ENCODE measurements around the gene USP32.
"Not testable (repeated sequence)": the region's sequence is repeated elsewhere in the genome, so short reads cannot be mapped to it uniquely, and the experiment has no call there.

USP32 gene

DNA sequence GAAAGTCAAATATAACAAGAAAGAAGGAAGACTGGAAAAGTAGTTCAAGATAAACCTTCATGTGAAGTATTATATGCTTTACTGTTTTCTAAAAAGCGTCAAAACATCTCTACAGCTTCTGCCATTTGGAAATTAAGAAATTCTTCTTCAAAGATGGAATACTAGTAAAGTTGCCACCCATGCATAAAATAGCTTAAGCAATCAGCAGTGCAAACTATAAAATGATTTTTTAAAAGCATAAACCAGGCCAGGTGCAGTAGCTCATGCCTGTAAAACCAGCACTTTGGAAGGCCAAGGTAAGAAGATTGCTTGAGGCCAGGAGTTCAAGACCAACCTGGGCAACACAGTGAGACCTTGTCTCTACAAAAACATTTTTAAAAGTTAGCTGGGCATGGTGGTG is 68.2 kb downstream of the USP32 start:
- H3K4me3 ChIP-seq (ENCODE audit: low read depth in 1 of 2, low read length in 2 of 2), result no peak overlapping the region
- H3K27me3 ChIP-seq (ENCODE audit: control insufficient read depth in 1 of 2, insufficient read depth in 2 of 2, low read length in 2 of 2), result no peaks in the 10 kb centered on the region
- no peaks in the 10 kb centered on the region for H3K36me3 ChIP-seq (ENCODE audit: control insufficient read depth in 1 of 2, insufficient read depth in 2 of 2, low read length in 2 of 2)
- H3K9ac ChIP-seq (ENCODE audit: low read depth in 1 of 2, low read length in 2 of 2), result no peak overlapping the region
- H3K4me1 ChIP-seq (ENCODE audit: control insufficient read depth in 1 of 2, insufficient read depth in 2 of 2, low read length in 2 of 2), result no peaks in the 10 kb centered on the region
- H3K9me3 ChIP-seq (ENCODE audit: control insufficient read depth in 1 of 2, low read length in 2 of 2), result no peaks in the 10 kb centered on the region
- H3K27ac ChIP-seq (ENCODE audit: low read depth, low read length), result no peak overlapping the region

DNA sequence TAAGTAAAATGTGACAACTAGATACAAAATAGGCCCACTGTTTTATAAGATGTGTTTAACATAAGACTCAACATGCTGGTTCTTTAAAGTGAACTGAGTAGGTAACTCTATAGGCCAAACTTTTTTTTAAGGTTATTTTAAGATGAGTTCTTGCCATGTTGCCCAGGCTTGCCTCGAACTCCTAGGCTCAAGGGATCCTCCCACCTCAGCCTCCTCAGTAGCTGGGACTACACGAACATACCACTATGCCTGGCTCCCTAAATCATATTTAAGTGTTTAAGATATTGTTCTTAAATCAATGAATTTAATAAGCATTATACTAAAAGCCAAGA is 69.9 kb downstream of the USP32 start:
- Histone ChIP-seq H3K27me3 (ENCODE audit: control insufficient read depth in 1 of 2, insufficient read depth in 2 of 2, low read length in 2 of 2) (no peaks in the 10 kb centered on the region), H3K4me1 (ENCODE audit: control insufficient read depth in 1 of 2, insufficient read depth in 2 of 2, low read length in 2 of 2) (no peaks in the 10 kb centered on the region), H3K9ac (ENCODE audit: low read depth in 1 of 2, low read length in 2 of 2) (no peak overlapping the region), H3K9me3 (ENCODE audit: control insufficient read depth in 1 of 2, low read length in 2 of 2) (no peaks in the 10 kb centered on the region), H3K4me3 (ENCODE audit: low read depth in 1 of 2, low read length in 2 of 2) (no peak overlapping the region), H3K36me3 (ENCODE audit: control insufficient read depth in 1 of 2, insufficient read depth in 2 of 2, low read length in 2 of 2) (no peaks in the 10 kb centered on the region), H3K27ac (ENCODE audit: low read depth, low read length) (no peak overlapping the region)

DNA sequence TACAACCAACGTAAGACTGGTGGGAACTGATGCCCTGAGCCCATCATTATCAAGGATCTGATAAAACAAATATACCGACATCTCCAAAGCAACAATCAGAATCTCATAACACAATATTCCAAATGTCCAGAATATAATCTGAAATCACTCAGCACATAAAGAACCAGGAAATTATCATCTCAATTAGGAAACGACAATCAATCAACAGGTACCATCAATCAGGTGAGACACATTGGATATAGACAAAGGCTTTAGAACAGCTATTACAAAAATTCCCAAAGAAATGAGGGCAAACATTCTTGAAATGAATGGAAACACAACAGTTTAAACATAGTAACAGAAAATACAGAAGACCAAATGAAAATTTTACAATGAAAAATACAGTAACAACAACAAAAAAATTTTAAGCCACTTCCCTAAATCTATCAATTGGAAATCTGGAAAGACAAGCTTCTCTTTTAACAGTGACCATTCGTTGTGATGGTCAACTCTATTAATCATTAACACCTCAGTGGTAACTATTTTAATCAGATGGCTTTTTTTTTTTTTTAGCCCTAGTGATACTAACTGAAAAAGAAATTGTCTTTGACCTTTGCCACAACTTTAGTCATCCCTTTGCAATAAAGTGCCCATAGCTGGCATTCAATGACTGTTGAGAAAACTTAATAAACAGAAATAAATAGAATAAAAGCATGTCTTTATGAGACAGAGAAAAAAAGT is 70.4 kb downstream of the USP32 start:
- Histone ChIP-seq H3K4me3 (ENCODE audit: low read depth in 1 of 2, low read length in 2 of 2) (no peak overlapping the region), H3K36me3 (ENCODE audit: control insufficient read depth in 1 of 2, insufficient read depth in 2 of 2, low read length in 2 of 2) (no peaks in the 10 kb centered on the region), H3K9ac (ENCODE audit: low read depth in 1 of 2, low read length in 2 of 2) (no peak overlapping the region), H3K4me1 (ENCODE audit: control insufficient read depth in 1 of 2, insufficient read depth in 2 of 2, low read length in 2 of 2) (no peaks in the 10 kb centered on the region), H3K27ac (ENCODE audit: low read depth, low read length) (no peak overlapping the region), H3K27me3 (ENCODE audit: control insufficient read depth in 1 of 2, insufficient read depth in 2 of 2, low read length in 2 of 2) (no peaks in the 10 kb centered on the region), H3K9me3 (ENCODE audit: control insufficient read depth in 1 of 2, low read length in 2 of 2) (no peaks in the 10 kb centered on the region)

DNA sequence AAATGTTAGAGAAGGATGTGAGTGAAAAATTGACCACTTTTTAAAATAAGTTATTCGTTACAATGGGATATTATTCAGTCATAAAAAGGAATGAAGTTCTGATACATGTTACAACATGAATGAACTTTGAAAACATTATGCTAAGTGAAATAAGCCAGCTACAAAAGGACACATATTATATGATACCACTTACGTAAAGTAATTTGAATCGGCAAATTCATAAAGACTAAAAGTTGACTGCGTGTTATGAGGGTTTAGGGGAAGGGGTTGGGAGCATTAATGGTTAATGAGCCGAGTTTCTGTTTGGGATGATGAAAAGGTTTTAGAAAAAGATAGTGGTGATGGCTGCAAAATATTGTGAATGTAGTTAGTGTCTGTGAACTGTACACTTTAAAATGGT is 73.1 kb downstream of the USP32 start:
- Histone ChIP-seq H3K36me3 (ENCODE audit: control insufficient read depth in 1 of 2, insufficient read depth in 2 of 2, low read length in 2 of 2) (no peaks in the 10 kb centered on the region), H3K4me1 (ENCODE audit: control insufficient read depth in 1 of 2, insufficient read depth in 2 of 2, low read length in 2 of 2) (no peaks in the 10 kb centered on the region), H3K27me3 (ENCODE audit: control insufficient read depth in 1 of 2, insufficient read depth in 2 of 2, low read length in 2 of 2) (no peaks in the 10 kb centered on the region), H3K9me3 (ENCODE audit: control insufficient read depth in 1 of 2, low read length in 2 of 2) (no peaks in the 10 kb centered on the region), H3K27ac (ENCODE audit: low read depth, low read length) (no peak overlapping the region), H3K9ac (ENCODE audit: low read depth in 1 of 2, low read length in 2 of 2) (no peak overlapping the region), H3K4me3 (ENCODE audit: low read depth in 1 of 2, low read length in 2 of 2) (no peak overlapping the region)

DNA sequence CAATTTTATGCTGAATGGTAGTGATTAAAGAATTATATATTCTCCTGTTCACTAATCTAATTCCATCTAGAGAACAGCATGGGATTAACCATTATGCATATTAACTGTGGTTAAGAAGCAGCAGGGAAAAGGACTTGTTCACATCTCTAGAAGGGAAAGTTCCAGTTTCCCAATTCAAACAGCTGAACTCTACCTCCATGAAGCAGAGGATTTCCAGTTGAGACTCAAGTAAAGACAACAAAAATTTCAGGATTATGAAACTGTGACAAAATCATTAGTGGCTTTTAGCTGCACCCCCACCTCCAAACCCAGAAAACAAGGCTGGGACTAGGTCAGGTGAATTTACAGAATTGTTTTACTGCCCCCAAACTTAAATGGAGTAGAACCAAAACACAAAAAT is 73.6 kb downstream of the USP32 start:
- no peaks in the 10 kb centered on the region for H3K27me3 ChIP-seq (ENCODE audit: control insufficient read depth in 1 of 2, insufficient read depth in 2 of 2, low read length in 2 of 2)
- H3K9me3 ChIP-seq (ENCODE audit: control insufficient read depth in 1 of 2, low read length in 2 of 2), result no peaks in the 10 kb centered on the region
- no peak overlapping the region for H3K9ac ChIP-seq (ENCODE audit: low read depth in 1 of 2, low read length in 2 of 2)
- H3K4me3 ChIP-seq (ENCODE audit: low read depth in 1 of 2, low read length in 2 of 2), result no peak overlapping the region
- H3K36me3 ChIP-seq (ENCODE audit: control insufficient read depth in 1 of 2, insufficient read depth in 2 of 2, low read length in 2 of 2), result no peaks in the 10 kb centered on the region
- no peaks in the 10 kb centered on the region for H3K4me1 ChIP-seq (ENCODE audit: control insufficient read depth in 1 of 2, insufficient read depth in 2 of 2, low read length in 2 of 2)
- H3K27ac ChIP-seq (ENCODE audit: low read depth, low read length), result no peak overlapping the region

DNA sequence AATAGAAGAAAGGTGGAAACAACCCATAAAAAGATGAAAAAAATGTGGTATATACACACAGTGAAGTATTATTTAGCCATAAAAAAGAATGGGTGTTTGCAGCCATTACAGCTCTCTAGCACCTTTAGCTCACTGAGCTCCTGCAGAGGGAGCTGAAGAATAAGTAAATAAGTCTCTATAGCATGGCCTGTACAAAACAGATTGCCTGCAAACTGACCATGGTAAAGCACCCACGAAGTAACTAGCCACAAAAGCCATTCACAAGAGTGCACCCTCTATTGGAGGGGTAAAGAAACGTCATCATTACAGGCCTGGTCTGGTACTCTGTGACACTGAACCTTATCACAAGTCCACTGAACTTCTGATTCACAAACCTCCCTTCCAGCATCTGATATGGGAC is 76.3 kb downstream of the USP32 start:
- Histone ChIP-seq H3K9ac (ENCODE audit: low read depth in 1 of 2, low read length in 2 of 2) (no peak overlapping the region), H3K27me3 (ENCODE audit: control insufficient read depth in 1 of 2, insufficient read depth in 2 of 2, low read length in 2 of 2) (no peaks in the 10 kb centered on the region), H3K4me1 (ENCODE audit: control insufficient read depth in 1 of 2, insufficient read depth in 2 of 2, low read length in 2 of 2) (no peaks in the 10 kb centered on the region), H3K4me3 (ENCODE audit: low read depth in 1 of 2, low read length in 2 of 2) (no peak overlapping the region), H3K27ac (ENCODE audit: low read depth, low read length) (no peak overlapping the region), H3K9me3 (ENCODE audit: control insufficient read depth in 1 of 2, low read length in 2 of 2) (no peaks in the 10 kb centered on the region), H3K36me3 (ENCODE audit: control insufficient read depth in 1 of 2, insufficient read depth in 2 of 2, low read length in 2 of 2) (no peaks in the 10 kb centered on the region)

DNA sequence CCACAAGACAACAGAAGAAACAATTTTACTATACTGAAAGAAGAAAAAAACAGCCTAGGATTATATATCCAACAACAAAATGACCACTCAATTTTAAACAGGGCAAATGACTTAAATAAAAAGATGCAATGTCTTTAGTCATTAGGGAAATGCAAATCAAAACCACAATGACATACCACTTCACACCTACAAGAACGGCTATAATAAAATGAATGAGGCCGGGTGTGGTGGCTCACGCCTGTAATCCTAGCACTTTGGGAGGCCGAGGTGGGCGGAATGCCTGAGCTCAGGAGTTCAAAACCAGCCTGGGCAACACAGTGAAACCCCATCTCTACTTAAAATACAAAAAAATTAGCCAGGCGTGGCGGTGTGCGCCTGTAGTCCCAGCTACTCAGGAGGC is 77.0 kb downstream of the USP32 start:
- not testable (repeated sequence) for H3K36me3 ChIP-seq (ENCODE audit: control insufficient read depth in 1 of 2, insufficient read depth in 2 of 2, low read length in 2 of 2); H3K4me3 ChIP-seq (ENCODE audit: low read depth in 1 of 2, low read length in 2 of 2); H3K27ac ChIP-seq (ENCODE audit: low read depth, low read length); H3K9ac ChIP-seq (ENCODE audit: low read depth in 1 of 2, low read length in 2 of 2); H3K4me1 ChIP-seq (ENCODE audit: control insufficient read depth in 1 of 2, insufficient read depth in 2 of 2, low read length in 2 of 2); H3K9me3 ChIP-seq (ENCODE audit: control insufficient read depth in 1 of 2, low read length in 2 of 2); H3K27me3 ChIP-seq (ENCODE audit: control insufficient read depth in 1 of 2, insufficient read depth in 2 of 2, low read length in 2 of 2)

DNA sequence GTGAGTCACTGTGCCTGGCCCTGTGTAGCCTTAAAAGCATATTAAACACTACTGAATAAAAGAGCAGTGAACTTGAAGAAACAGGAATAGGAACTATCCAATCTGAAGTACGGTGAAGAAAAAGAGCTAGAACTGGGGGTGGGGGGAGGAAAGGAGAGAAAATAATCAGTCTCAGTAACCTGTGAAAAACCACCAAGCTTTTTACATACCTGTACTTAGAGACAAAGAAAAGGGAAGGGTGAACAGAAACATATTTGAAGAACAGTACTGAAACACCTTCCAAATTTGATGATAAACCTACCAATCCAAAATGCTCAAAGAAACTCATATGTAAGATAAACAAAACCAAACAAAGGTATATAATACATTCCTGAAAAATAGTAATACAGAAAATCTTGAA is 77.5 kb downstream of the USP32 start:
- H3K27me3 ChIP-seq (ENCODE audit: control insufficient read depth in 1 of 2, insufficient read depth in 2 of 2, low read length in 2 of 2), result no peaks in the 10 kb centered on the region
- no peak overlapping the region for H3K27ac ChIP-seq (ENCODE audit: low read depth, low read length)
- H3K36me3 ChIP-seq (ENCODE audit: control insufficient read depth in 1 of 2, insufficient read depth in 2 of 2, low read length in 2 of 2), result no peaks in the 10 kb centered on the region
- H3K9ac ChIP-seq (ENCODE audit: low read depth in 1 of 2, low read length in 2 of 2), result no peak overlapping the region
- no peaks in the 10 kb centered on the region for H3K4me1 ChIP-seq (ENCODE audit: control insufficient read depth in 1 of 2, insufficient read depth in 2 of 2, low read length in 2 of 2)
- H3K9me3 ChIP-seq (ENCODE audit: control insufficient read depth in 1 of 2, low read length in 2 of 2), result no peaks in the 10 kb centered on the region
- H3K4me3 ChIP-seq (ENCODE audit: low read depth in 1 of 2, low read length in 2 of 2), result no peak overlapping the region

DNA sequence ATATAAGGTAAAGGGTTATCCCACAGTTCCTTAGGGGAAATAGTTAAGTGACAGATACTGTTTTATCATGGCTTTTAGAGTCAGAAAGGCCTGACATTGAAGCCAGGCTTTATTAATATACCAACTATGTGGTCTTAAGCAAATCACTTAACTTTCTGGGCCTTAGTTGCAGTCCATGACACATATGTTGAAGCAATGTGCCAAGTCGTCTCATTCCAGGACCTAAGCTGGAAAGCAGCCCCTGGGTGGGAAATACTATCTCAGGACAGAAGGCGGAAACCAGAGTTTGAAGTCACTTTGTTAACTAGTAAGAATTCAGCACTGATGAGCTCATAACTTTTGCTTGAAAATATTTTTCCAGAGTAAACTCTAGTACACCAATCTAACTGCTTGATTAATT is 80.0 kb downstream of the USP32 start:
- Histone ChIP-seq H3K27me3 (ENCODE audit: control insufficient read depth in 1 of 2, insufficient read depth in 2 of 2, low read length in 2 of 2) (no peaks in the 10 kb centered on the region), H3K4me3 (ENCODE audit: low read depth in 1 of 2, low read length in 2 of 2) (no peak overlapping the region), H3K9ac (ENCODE audit: low read depth in 1 of 2, low read length in 2 of 2) (no peak overlapping the region), H3K36me3 (ENCODE audit: control insufficient read depth in 1 of 2, insufficient read depth in 2 of 2, low read length in 2 of 2) (peaks cover 0 to 3% of the 10 kb centered on the region in 2 donors), H3K9me3 (ENCODE audit: control insufficient read depth in 1 of 2, low read length in 2 of 2) (no peaks in the 10 kb centered on the region), H3K27ac (ENCODE audit: low read depth, low read length) (no peak overlapping the region), H3K4me1 (ENCODE audit: control insufficient read depth in 1 of 2, insufficient read depth in 2 of 2, low read length in 2 of 2) (no peaks in the 10 kb centered on the region)

DNA sequence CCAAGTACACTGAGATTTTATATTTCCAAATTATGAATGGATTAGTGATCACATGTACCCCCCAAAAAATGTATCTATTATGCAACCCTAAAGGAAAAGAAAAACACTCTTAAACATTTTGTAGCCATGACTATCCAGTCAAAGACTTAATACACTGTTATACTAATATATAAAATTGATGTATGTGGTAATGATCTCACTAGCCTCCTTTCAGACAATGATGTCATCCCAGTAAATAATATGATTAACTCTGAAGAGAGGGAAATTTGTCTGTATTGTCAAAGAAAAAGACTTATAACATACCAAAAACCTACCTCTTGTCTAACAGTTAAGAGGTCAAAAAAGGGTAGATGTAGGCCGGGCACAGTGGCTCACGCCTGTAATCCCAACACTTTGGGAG is 80.7 kb downstream of the USP32 start:
- Histone ChIP-seq H3K27ac (ENCODE audit: low read depth, low read length) (no peak overlapping the region), H3K9me3 (ENCODE audit: control insufficient read depth in 1 of 2, low read length in 2 of 2) (no peaks in the 10 kb centered on the region), H3K9ac (ENCODE audit: low read depth in 1 of 2, low read length in 2 of 2) (no peak overlapping the region), H3K4me3 (ENCODE audit: low read depth in 1 of 2, low read length in 2 of 2) (no peak overlapping the region), H3K27me3 (ENCODE audit: control insufficient read depth in 1 of 2, insufficient read depth in 2 of 2, low read length in 2 of 2) (no peaks in the 10 kb centered on the region), H3K4me1 (ENCODE audit: control insufficient read depth in 1 of 2, insufficient read depth in 2 of 2, low read length in 2 of 2) (no peaks in the 10 kb centered on the region), H3K36me3 (ENCODE audit: control insufficient read depth in 1 of 2, insufficient read depth in 2 of 2, low read length in 2 of 2) (peaks cover 0 to 3% of the 10 kb centered on the region in 2 donors)

DNA sequence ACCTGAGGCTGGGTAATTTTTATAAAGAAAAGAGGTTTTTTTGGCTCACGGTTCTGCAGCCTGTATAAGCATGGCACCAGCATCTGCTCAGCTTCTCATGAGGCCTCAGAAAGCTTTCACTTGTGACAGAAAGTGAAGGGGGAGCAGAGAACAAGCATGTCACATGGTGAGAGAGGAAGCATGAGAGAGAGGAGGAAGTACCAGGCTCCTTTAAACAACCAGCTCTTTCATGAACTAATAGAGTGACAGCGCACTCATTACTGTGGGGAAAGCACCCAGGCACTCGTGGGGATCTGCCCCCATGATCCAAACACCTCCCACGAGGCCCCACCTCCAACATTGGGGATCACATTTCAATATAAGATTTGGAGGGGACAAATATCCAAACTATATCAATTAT is 86.8 kb downstream of the USP32 start:
- Histone ChIP-seq H3K36me3 (ENCODE audit: control insufficient read depth in 1 of 2, insufficient read depth in 2 of 2, low read length in 2 of 2) (peaks cover 0 to 3% of the 10 kb centered on the region in 2 donors), H3K27ac (ENCODE audit: low read depth, low read length) (no peak overlapping the region)

More for the DNA sequence above, 86.8 kb downstream of the USP32 start:
- Histone ChIP-seq H3K4me1 (ENCODE audit: control insufficient read depth in 1 of 2, insufficient read depth in 2 of 2, low read length in 2 of 2) (peaks cover 3 to 20% of the 10 kb centered on the region in 2 donors), H3K4me3 (ENCODE audit: low read depth in 1 of 2, low read length in 2 of 2) (no peak overlapping the region), H3K27me3 (ENCODE audit: control insufficient read depth in 1 of 2, insufficient read depth in 2 of 2, low read length in 2 of 2) (no peaks in the 10 kb centered on the region), H3K9ac (ENCODE audit: low read depth in 1 of 2, low read length in 2 of 2) (no peak overlapping the region), H3K9me3 (ENCODE audit: control insufficient read depth in 1 of 2, low read length in 2 of 2) (no peaks in the 10 kb centered on the region)

Measured in duodenal mucosa (tissue), 2 donors.